ENCODE results near the gene NDOR1. TPM values are rescaled to one million over a fixed set of nuclear protein-coding genes. Genes with fewer than 3 reads are reported as not detected.

The NDOR1 gene
- total and polyA plus RNA-seq, 2 donors (not counting 3 experiments of a cell fraction or from before 2014, with no cell fraction given), result 13.5 to 26.7 TPM

- no peak overlapping the region for H3K9ac ChIP-seq (replicated peaks; ENCODE audit: extremely low read depth, insufficient read depth, low read length)
- intact Hi-C loops (cut with micrococcal nuclease) (no loop called here), dilution Hi-C loops (cut with MboI; ENCODE audit: extremely low pct_ligation_motif_present, low sequenced_read_pairs) (no loop called here)
- POLR2A ChIA-PET, result no interaction called here
- BruUV-seq (replicated peaks), result no TSS peak
- CTCF ChIA-PET, result interaction anchor here (0.7 kb wide), 1 partner anchor 45 kb away, joined by 3 read pairs; the partner anchor contains the start of gene RNF224
- DNase-seq (ENCODE audit: low read depth, low spot score), result no peak
- no peaks in the 10 kb centered on the region for H3K9me3 ChIP-seq (replicated peaks; ENCODE audit: control insufficient read depth, insufficient read depth, low read length)
- no peak overlapping the region for H2AFZ ChIP-seq (ENCODE audit: low read depth, low read length)
- H3K27ac ChIP-seq (ENCODE audit: insufficient read depth, low read depth, low read length), result no peak overlapping the region
- H3K36me3 ChIP-seq (ENCODE audit: control insufficient read depth in 2 of 2, extremely low read depth in 1 of 2, insufficient read depth in 2 of 2, low read length in 2 of 2), result peaks cover 0 to 56% of the 10 kb centered on the region in 2 experiments
- no peak for TF ChIP-seq MYC (IDR thresholded peaks at IDR 0.05; ENCODE audit: low read depth, low read length)
- no peak for TF ChIP-seq MAX (IDR thresholded peaks at IDR 0.05; ENCODE audit: insufficient read depth, insufficient read length)
- TF ChIP-seq FOS (IDR thresholded peaks at IDR 0.05; ENCODE audit: borderline replicate concordance, insufficient read depth, low read length), result no peak
- TF ChIP-seq POLR2A (IDR thresholded peaks at IDR 0.05; ENCODE audit: low read depth, low read length), result no peak
- no peak for TF ChIP-seq JUN (IDR thresholded peaks at IDR 0.05; ENCODE audit: borderline replicate concordance, insufficient read depth, insufficient read length, low read depth)
- no peak for TF ChIP-seq GATA2 (IDR thresholded peaks at IDR 0.05; ENCODE audit: insufficient read depth, insufficient read length, low read depth, low read length)
- no peak for TF ChIP-seq EZH2 (IDR thresholded peaks at IDR 0.05; ENCODE audit: borderline replicate concordance, low read depth, low read length, severe bottlenecking)
- TF ChIP-seq POLR2AphosphoS5 (IDR thresholded peaks at IDR 0.05; ENCODE audit: insufficient read depth, low read depth, low read length), result no peak
- no peak for TF ChIP-seq CTCF (IDR thresholded peaks at IDR 0.05; ENCODE audit: extremely low read depth in 1 of 2, insufficient read depth in 1 of 2, low read depth in 1 of 2, low read length in 2 of 2)
- no peak for FAIRE-seq
- H3K9me1 ChIP-seq (replicated peaks; ENCODE audit: control insufficient read depth, extremely low read depth, insufficient read depth, low read length), result no peaks in the 10 kb centered on the region
- peaks cover 18% of the 10 kb centered on the region for H3K79me2 ChIP-seq (ENCODE audit: control insufficient read depth, insufficient read depth, low read length)
- H3K4me3 ChIP-seq (replicated peaks in 1 of 3; ENCODE audit: insufficient read depth in 1 of 3, low read depth in 1 of 3, low read length in 3 of 3), result no peak overlapping the region
- H3K4me1 ChIP-seq (ENCODE audit: control insufficient read depth, extremely low read depth, insufficient read depth, low read length), result peaks cover 15% of the 10 kb centered on the region
- H3K27me3 ChIP-seq (ENCODE audit: control insufficient read depth in 2 of 2, insufficient read depth in 2 of 2, low read length in 2 of 2), result no peaks in the 10 kb centered on the region
- H3K4me2 ChIP-seq (ENCODE audit: insufficient read depth, low read length), result no peak overlapping the region
- no peaks in the 10 kb centered on the region for H4K20me1 ChIP-seq (replicated peaks; ENCODE audit: control insufficient read depth, extremely low read depth, insufficient read depth, low read length)
These were observed 22.7 kb upstream of the NDOR1 start for GRCh38 chr9:137182836-137183235.

Measured in endothelial cell of umbilical vein (primary cell).